Measurements from ENCODE around the gene UPK3BL2.
"Not testable (repeated sequence)": the region's sequence is repeated elsewhere in the genome, so short reads cannot be mapped to it uniquely, and the experiment has no call there.

The UPK3BL2 gene, protein sequence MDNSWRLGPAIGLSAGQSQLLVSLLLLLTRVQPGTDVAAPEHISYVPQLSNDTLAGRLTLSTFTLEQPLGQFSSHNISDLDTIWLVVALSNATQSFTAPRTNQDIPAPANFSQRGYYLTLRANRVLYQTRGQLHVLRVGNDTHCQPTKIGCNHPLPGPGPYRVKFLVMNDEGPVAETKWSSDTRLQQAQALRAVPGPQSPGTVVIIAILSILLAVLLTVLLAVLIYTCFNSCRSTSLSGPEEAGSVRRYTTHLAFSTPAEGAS

DNA sequence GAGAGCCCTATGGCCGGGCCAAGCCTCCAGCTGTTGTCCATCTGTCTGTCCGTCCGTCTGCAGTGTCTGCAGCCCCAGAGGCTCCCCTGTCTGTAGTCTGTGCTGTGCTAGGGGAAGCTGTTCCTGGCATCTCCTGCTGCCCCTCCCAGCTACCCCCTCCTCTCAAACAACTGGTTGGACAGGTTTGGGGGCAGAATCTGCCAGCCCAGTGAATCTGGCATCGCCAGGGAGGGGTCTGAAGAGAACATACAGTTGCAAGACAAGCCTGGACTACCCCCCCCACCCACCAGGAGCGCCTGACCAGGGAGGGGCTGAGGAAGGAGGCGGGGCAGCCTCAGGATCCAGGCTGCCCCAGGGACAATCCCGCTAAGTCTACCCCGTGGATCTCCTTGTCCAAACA, at the start of gene UPK3BL2:
Gene UPK3BL2 (minus strand): TSS at position 101 of the 400 bp plus-strand sequence. CDS start 60 bp downstream, at position 41.
- DNase-seq = not testable (repeated sequence)

DNA sequence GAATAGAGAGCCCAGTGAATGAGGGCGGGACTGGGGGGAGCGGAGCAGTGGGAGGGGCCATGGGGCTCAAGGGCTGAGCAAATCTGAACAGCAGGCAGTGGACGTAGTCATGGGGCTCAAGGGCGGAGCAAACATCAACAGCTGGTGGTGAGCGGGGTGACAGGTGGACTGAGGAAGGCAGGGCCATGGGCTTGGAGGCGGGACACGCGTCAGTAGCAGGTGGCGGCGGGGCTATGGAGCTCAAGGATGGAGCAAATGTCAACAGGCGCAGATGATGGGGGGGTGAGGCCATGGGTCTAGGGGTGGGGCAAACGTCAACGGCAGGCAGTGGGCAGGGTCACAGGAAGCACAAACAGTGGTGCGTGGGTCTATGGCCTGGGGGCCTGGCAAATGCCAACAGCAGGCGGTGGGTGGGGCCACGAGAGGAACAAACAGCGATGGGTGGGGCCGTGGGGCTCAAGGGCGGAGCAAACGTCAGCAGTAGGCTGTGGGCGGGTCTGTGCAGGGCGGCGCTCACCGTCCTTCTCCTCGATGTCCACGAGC, 49.1 kb upstream of the UPK3BL2 start:
- DNase-seq = not testable (repeated sequence)

- not testable (repeated sequence) for DNase-seq
Observed at GRCh38 chr7:102589857-102590256, 46.4 kb upstream of the UPK3BL2 start.

GRCh38 chr7:102583495-102583894, 40.0 kb upstream of the UPK3BL2 start:
- not testable (repeated sequence) for DNase-seq

DNA sequence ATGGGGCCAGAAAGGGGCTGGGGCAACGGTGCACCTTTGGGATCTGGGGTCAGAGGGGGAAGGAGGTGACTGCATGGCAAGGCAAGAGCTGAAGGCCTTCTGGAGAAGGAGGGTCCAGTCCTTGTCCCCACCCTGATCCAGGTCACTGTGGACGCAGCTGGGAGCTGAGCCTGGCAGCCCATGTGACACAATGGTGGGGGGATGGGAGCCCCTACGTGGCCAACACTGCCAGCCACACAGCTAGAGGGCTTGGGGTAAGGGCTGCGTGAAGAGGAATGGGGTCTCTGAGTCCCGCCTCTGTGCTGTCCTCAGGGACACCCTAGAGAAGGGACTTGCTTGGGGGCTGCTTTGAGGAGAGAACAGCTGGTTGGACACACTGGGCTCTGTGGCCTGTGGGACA, 38.2 kb upstream of the UPK3BL2 start:
- DNase-seq = not testable (repeated sequence)

DNA sequence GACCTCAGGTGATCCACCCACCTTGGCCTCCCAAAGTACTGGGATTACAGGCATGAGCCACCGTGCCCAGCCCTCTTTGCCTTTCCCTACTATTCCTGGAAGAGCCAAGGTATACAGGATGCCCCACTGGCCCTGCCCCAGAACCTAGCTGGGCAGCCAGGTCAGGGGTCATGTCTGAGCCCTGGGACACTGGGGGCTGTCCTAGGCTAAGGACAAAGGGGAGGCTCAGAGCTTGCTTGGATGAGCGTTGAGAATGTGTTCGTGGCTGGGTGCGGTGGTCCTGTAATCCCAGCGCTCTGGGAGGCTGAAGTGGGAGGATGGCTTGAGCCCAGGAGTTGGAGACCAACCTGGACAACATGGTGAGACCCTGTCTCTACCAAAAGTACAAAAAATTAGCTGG, 35.0 kb upstream of the UPK3BL2 start:
- not testable (repeated sequence) for DNase-seq

- DNase-seq = not testable (repeated sequence)
Observed at GRCh38 chr7:102577315-102578240, 34.1 kb upstream of the UPK3BL2 start.

GRCh38 chr7:102576363-102576762, 32.9 kb upstream of the UPK3BL2 start:
- DNase-seq = not testable (repeated sequence)

DNA sequence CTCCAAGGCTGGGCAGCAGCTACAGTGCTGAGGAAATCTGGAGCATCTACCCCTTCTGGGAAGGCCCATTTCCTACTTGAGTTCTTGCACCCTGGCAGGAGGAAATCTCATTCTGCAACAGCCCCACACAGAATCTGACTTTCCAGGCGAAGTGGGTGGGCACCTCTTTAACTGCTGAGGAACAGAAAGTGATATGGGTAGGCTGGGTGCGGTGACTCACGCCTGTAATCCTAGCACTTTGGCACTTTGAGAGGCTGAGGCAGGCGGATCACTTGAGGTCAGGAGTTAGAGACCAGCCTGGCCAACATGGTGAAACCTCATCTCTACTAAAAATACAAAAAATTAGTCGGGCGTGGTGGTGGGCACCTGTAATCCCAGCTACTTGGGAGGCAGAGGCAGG, 31.1 kb upstream of the UPK3BL2 start:
- DNase-seq = not testable (repeated sequence)

- not testable (repeated sequence) for DNase-seq
Observed at GRCh38 chr7:102572261-102573239, 29.1 kb upstream of the UPK3BL2 start, which contains the start of gene POLR2J3. Gene POLR2J3, minus strand, starts transcription at chr7:102572583. Its CDS starts 62 bp downstream, at chr7:102572521.

GRCh38 chr7:102568620-102569019, 25.1 kb upstream of the UPK3BL2 start:
- not testable (repeated sequence) for DNase-seq

DNA sequence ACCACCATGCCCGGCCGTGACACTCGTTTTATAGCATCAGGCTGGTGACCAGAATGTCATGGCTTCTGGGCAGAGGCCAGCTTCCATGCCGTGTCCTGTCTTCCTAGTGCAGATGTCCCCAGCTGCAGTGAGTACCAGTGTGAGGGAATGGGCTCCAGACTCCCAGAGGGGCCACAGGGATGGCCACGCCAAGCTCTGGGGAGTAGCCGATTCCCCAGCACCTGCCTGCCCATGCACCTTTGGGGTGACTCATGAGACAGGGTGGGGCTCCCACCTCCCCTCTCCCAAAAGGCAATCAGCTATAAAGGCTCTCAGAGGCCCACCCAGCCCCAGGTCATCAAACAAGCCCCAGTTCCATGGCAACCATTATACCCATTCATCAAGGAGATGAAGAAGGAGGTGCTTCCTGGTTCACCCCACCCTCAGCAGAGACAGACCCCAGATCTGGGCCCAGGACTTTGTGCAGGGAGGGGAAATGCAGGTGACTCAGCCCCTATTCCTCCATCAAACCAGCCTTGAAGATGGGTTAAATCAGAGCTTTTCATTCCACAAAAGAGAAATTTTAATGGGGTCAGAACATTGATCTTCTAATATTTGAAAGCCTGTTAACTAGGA, 7.4 kb upstream of the UPK3BL2 start, which contains the start of gene SPDYE2:
Gene SPDYE2 (plus strand): TSS at position 419 of the 615 bp plus-strand sequence. CDS start 2,030 bp downstream, outside the sequence.
- not testable (repeated sequence) for DNase-seq

GRCh38 chr7:102546353-102546752, 2.9 kb upstream of the UPK3BL2 start:
- DNase-seq = not testable (repeated sequence)

DNA sequence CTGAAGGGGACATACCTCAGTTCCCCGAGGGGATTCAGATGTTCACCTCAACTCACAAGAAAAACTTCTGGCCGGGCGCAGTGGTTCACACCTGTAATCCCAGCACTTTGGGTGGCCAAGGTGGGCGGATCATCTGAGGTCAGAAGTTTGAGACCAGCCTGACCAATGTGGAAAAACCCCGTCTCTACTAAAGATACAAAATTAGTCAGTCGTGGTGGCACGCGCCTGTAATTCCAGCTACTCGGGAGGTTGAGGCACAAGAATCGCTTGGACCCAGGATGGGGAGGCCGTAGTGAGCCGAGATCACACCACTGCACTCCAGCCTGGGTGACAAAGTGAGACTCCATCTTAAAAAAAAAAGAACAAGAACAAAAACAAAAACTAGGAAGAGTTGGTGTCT, 1.8 kb upstream of the UPK3BL2 start:
- not testable (repeated sequence) for DNase-seq

- not testable (repeated sequence) for DNase-seq
Observed at GRCh38 chr7:102544372-102544771, 876 bp upstream of the UPK3BL2 start.

GRCh38 chr7:102542771-102543170, 725 bp downstream of the UPK3BL2 start:
- DNase-seq = not testable (repeated sequence)

DNA sequence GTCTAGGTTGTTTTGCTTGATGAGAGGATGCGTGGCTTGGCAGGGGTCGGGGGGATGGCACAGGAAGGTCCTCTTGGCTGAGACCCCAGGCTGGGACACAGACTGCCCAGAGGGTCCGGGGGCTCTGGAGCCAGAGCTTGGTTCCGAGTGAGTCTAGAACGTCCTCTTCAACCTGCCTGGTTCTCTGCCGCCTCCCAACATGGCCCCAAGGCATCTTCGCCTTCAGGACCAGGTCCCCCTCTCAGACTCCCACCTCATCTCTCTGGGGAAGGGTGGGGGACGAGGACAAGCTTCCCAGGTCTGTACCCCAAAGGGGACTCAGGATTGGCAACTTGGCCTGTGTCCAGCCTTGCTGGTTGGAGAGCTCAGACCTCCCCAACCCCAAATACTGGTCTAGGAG, 1.4 kb downstream of the UPK3BL2 start:
- DNase-seq = not testable (repeated sequence)

GRCh38 chr7:102540604-102541003, 2.9 kb downstream of the UPK3BL2 start:
- DNase-seq = not testable (repeated sequence)

DNA sequence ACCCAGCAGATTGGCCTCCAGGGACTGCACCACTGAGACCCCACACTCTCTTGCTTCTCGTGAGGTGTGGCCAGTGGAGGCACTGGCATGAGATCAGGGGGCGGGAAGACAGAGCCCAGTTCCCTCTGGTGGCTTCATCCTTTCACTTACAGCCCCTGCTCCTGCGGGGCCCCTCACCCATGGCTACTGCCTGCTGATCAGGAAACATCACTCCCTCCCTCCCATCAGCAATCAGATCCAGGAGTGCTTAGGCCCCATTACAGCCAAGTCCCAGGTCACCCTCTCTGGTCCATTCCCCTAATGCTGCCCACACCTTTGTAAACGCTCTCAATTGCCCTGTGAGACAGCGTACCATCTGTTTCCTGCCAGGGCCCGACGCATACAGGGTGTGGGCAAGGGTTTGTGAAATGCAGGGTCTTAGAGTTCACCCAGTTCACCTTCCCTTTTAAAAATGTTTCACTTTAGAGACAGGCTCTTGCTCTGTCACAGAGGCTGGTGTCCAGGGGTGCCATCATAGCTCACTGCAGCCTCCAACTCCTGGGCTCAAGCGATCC, 8.4 kb downstream of the UPK3BL2 start:
- DNase-seq = not testable (repeated sequence)

DNA sequence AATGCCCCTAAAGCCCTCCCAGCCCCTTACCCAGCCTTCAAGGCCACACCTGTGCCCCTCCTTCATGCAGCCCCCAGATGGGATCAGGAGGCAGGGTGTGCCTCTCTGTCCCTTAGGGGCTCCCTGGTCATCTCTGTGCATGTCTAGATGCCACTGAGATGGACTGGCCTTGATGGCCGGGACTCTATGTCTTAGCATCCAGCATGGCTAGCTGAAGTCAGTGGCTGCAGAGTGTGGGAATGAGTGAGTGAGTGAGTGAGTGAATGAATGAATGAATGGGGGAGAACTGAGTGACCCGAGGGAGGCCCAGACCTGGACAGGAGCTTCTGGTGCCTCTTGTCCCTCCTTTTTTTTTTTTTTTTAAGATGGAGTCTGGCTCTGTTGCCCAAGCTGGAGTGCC, 11.4 kb downstream of the UPK3BL2 start:
- DNase-seq = not testable (repeated sequence)

DNA sequence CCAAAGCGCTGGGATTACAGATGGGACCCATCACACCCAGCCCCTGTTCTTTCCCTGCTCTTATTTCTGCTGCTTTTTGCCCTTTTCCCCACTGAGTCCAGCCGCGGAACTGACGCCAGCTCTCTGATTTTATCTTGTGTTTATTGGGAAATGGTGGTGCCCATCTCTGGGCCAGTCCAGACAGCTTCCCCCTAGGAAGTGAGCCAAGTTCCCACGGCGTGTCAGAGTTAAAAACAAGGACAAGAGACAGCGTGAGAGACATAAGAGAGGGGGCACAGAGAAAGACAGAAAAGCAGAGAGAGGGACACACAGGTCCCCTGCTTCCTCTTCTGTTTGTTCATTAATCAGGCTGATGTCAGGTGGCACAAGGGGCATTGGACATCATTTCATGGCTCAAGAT, 11.9 kb downstream of the UPK3BL2 start:
- DNase-seq = not testable (repeated sequence)

All from NK-92 treated with Interleukin-12 subunit alpha and Interleukin-12 subunit beta, amount 100 ng/mL, for 24 hours (cell line).